ENCODE data around the gene FRMD1.

Gene FRMD1

DNA sequence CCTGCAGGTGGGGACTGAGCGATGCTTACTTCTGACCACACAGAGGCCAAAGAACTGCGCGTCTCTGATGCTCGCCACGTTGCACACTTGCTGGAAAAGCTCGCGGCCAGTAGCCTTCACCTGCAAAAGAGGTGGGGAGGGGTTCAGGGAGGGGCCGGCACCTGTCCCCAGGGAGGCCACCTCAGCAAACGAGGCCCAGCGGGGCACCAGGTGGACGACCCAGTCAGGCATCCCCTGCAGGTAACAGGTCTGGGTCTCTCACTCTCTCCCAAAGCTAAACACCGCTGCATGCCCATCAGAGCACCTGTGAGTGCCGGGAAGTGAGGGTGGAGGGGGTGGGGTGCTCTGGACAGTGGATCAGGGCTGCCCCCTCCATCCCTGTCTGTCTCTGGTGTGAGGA is 3.8 kb downstream of the FRMD1 start:
- no peak for DNase-seq

DNA sequence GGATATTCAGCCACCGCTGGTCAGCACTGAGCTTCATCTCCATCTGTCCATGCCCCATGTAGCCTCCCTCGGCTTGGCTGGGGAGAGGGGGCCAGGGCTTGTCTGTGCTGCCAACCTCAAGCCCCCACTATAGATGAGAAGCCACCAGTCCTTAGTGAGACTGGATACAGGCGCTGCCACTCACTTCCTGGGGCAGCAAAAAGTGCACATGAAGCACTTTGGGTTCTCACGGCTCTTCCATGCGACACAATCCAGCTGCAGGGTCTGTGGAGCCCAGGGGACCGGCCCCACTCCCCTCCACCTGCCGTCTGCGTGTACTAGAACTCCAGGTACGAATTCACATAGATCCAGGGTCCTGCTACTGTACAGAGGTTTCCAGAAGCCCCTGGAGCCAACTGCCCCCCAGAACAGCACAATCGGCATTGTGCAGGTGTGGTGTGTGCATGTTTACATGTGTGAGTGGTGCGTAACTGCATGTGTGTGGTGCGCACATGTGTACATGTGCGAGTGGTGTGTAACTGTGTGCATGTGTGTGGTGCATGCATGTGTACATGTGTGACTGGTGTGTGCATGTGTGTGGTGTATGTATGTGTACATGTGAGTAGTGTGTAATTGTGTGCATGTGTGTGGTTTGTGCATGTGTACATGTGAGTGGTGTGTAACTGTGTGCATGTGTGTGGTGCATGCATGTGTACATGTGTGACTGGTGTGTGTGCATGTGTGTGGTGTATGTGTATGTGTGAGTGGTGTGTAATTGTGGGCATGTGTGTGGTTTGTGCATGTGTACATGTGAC is 4.9 kb downstream of the FRMD1 start:
- no peak for DNase-seq

DNA sequence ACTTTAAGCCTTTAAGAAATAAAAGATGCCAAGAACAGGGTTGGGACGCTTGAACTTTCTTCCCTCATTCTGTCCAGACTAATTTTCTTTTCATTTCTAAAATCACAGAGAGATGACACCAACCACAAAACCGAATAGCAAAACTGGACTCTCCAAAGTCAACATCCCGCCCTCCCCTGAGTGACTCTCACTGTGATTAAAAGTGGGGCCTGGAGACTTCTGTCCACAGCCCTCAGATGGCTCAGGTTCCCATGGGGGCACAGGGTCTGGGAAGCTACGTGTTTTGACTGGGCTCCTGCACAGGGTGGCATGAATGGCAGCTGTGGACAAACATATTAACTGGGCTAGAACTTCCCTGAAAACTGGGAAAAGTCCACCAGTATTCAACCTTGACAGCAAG is 6.3 kb downstream of the FRMD1 start:
- no peak for DNase-seq

DNA sequence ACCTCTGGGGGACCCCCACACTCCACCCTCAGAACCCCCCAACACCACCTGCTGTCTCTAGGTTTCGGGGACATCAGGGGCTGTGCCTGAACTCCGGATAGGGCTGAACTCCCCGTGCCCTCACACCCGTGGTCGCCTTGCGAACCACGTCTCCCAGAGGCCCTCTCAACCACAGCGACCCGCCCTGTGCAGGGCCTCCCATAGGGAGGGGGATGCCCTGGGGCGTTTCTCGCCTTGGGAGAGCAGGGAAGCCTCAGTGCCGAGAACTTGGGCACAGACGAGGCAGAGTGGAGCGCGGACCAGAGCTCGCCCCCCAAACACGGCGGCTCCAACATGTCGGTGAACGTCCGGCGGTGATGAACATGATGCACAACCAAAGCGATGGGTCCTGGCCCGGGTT is 6.8 kb downstream of the FRMD1 start:
- no peak for DNase-seq

DNA sequence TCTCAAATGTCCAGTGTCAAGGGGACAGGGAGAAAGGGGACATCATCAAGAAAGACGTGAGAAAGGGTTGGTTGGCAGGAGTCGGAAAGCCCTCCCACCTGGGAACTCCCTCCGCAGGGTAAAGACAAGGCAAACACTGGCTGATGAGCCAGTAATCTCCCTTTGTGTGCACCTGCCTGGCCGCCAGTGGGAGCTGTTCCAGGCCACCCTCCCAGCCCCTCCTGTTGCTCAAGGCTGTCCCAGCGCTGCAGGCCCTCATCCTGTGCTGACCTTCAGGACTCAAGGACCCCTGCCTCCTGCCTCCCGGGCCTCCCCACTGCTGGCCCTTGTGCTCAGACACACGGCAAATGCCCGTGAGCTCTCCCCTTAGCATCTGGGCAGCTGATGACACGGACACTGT is 7.4 kb downstream of the FRMD1 start:
- DNase-seq: no peak

DNA sequence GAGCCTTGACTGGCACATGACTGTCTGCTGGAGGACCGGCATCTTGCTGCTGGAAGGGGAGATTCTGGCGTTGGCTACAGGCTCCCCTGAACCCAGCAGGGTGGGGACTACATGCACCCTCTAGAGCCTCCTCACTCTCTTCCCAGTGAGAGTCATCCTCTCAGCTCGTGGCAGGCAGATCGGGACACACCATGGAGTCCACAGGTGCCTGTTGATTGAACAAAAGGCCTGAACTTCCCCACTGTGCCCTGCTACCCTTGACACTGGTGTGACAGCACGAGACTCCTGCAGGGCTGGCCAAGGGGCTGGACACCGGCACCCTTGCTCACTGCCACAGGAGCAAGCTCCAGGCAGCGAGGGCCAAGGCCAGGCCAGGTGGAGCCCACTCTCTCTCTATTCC is 8.2 kb downstream of the FRMD1 start:
- DNase-seq: no peak

DNA sequence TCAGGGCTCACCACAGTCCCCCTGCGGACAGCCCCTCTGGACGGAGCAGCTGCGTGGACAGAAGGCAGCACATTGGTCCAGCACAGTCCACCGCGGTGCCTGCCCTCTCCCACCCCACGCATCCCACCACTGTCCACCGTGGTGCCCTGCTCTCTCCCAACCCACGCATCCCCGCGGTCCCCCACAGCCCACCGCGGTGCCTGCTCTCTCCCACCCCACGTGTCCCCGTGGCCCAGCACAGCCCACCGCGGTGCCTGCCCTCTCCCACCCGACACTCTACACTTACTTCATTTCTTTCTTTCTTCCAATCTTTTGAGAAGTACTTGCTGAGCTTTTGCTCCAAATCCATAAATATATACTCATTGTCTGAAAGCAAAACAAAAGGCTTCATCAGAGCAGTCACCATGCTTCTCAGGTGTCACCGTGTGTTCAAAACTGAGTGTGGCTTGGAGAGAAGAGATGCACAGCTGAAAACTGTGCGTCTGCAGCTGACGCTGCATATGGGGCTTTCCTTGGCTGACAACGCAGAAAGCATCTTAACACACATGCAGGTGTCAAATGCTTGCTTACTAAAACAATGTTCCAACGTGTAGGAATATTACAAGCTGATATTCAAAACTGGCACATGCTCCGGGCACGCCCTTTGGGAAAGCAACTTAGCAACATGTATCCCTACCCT is 11.8 kb downstream of the FRMD1 start:
- no peak for DNase-seq

DNA sequence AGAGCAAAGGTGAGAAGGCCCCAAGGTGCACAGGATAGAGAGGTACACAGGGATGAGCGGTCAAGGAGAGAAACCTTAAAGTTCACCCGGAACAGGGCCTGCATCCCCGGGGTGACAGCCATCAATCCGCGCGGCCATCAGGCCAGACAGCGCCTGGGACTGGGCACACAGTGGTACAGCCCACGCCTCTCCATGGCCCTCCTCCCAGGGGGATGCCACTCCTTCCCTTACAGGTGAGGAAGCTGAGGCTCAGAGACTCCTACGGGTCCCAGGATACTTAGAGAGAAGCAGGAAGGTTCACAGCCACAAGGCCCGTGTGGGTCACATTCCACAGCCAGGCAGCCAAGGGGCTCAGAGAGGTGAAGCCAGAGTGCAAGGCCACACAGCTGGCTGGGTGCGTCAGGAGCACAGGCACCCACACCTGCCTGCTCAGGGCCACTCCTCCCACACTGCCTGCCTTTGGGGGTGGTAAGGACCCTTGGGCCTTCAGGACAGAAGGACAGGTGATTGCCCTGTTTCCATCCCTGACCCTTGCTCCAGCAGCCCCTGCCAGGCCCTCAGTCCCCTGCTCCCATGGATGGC is 14.7 kb downstream of the FRMD1 start:
- no peak for DNase-seq

DNA sequence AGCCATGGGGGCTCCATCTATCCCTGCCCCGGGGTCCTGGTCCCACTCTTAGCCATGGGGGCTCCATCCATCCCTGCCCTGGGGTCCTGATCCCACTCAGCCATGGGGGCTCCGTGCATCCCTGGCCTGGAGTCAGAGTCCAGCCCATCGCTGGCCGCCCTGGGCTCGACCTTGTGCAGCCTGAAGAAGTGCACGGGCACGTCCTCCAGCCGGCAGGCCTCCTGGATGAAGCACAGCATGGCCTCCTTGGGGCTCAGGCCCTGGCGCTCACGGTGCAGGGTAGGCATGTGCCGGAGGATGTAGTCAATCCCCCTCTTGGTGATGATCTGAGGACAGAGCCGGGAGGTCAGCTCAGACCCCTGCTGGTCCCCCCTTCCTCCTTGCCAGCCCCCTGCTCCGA is 15.6 kb downstream of the FRMD1 start:
- no peak for DNase-seq

DNA sequence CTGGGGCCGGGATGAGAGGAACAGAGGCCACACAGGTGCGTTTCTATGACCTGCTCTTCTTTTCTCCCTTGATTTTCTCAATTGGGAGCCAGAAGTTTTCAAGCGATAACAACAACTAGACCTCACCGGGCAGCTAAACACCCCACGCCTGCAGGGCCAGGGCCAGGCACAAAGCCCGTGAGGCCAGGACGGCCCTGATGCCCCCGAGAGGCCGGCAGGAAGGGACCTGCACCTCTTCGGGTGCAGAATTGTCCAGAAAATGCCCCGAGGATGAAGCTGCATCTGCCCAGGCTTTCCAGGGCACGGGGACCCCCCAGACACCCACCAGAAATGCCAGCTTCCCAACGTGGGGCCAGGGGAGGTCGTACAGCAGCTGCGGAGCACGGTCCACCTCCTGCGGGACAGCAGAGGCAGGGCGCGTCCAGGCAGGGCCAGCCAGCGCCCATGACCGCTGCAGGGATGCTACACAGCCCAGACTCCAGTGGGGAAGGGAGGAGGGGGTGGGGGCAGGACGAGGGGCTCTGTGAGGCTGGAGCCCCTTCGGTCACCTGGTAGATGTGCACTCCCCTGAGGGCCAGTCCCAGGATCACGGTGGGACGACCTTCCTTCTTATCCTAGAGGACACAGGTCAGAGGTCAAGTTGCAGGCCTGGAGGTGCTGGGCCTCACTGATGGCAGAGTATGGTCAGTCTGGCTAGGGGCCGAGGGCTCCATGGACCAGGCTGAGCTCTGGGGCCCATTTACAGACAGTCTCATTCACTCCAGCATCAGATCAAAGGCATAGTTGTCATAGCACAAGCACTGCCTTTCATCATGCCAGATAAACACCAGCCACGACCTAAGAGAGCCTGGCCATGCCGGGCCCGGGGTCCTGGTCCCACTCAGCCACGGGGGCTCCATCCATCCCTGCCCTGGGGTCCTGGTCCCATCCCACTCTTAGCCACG is 16.4 kb downstream of the FRMD1 start:
- DNase-seq: no peak

DNA sequence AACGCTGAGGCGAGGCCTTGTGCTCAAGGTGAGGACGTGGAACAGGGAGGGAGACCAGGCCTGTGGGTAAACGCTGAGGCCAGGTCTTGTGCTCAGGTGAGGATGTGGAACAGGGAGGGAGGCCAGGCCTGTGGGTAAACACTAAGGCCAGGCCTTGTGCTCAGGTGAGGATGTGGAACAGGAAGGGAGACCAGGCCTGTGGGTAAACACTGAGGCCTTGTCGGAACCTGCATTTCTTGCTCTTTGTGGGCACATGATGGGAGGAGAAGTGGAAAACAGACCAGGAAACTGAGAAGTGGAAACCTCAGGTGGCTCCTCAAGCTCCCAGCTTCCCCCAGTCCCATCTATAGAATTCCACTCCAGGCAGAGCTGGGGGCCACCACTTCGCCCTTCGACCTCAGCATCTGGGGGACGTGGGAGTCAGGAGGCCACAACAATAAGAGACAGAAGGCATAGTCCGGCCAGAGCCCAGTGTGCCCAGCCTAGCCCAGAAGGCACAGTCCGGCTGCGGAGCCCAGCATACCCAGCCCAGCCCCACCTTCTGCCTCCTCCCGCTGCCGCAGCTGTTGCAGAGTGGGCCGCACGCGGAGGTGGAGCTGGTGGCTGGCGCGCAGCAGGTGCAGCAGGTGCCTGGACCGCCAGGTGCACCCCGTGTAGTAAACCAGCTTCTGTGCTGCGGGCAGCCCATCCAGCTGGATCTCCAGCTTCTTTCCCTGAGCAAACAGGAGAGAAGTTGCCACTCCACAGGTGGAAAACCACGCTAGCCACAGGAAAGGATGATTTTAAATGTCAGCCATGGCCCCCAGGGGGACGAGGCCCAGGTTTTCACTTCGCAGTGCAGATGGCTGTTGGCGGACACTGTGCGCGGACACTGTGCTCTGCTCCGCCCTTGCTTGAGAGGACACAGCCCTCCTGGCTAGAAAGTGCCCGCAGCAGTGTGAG is 17.5 kb downstream of the FRMD1 start:
- no peak for DNase-seq

DNA sequence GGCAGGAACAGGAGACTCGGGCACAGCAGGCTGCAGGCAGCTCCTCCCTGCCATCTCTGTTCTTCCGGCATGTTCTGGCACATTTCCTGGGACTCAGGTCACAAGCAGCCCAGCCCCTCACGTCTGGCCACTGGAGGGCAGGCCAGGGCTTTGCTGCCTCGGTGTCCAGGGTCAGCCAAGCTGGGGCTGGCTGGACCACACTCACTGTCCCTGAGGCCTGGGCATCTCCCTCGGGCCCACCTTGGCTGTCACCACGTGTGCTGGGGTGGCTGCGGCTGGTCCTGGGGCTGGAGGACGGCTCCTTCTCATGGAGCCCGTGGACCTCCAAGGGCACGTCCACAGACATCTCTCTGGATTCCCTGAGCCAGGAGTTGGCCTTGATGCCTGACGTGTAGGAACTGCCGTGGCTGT is 18.5 kb downstream of the FRMD1 start:
- no peak for DNase-seq

DNA sequence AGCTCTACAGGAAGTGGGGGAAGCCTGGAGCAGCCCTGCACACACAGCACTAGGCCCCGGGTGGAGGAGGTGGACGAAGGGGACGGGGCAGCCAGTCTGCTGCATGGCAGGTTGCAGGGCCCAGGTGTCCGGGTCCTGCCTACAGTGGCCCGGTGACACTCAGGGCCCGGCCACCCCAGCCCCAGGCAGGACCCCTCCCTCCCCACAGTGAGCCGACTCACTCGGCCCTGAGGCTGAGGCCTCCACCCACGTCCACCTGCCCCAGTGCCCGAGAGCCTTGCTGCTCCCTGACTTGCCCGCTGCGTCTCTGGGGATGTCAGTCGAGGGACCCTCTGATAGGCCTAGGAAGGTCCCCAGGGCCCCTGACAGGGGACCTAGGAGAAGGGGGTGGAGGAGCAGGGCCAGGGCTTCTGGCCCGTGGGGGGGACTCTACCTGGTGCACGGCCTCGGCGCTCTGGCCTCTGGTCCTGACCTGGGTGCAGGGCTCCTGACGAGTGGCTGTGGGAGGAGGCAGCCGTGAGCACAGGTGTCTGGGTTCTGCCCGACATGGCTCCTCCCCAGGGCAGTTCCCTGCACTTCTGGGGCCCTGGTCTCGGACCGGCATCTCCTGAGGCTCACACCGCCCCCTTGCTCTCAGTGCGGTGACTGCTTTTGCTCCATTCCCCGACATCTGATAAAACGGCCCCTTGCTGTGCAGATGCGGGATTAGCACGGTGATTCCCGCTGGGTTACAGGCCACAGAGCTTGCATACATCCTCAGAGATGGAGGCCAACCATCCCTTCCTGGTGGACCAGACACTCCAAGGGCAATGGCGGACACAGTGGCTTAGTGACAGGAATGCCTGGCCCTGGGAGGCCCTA is 20.1 kb downstream of the FRMD1 start:
- DNase-seq: no peak

DNA sequence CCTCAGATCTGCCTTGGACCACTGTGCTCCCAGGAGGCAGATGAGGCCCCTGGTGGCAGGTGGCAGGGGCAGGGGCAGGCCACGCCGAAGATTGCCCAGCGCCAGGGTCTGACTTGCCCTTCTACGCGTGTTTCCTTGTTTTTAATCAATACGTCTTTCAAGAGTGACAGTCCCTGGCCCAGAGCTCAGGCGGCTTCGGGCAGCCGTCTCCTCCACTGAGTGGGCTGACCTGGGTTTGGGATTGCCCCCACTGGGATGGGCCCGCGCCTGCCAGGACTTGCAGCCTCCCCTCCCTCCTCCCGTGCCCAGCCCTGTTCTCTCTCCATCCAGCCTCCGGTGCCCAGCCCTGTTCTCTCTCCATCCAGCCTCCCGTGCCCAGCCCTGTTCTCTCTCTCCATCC is 21.2 kb downstream of the FRMD1 start:
- DNase-seq: no peak

DNA sequence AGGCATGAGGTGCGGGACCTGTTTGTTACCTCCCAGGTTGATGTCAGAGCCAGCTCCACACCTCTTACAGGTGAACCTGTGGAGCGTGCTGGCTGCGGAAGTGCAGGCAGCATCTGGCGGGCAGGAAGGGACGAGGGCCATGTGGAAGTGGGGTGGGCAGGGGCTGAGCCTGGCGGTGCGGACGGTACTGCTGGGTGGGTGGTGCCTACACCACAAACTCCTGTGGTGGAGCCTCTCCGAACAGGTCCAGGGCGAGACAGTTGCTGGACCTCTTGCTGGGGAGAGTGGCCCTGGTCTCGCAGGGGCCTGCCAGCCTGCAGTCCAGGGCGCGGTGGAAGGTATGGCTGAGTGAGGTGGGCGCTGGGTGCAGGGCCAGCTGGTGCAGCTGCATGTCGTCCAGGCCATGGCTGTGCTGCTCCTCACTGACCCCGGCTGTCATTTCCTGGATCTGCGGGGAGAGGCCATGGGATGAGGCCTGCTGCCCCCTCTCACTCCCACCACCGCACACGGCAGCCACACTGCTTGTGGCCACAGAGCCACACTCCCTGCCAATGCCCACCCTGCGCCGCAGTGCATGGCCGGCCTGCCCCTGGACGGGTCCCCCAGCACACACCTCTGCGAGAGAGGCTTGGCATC is 22.0 kb downstream of the FRMD1 start:
- no peak for DNase-seq

DNA sequence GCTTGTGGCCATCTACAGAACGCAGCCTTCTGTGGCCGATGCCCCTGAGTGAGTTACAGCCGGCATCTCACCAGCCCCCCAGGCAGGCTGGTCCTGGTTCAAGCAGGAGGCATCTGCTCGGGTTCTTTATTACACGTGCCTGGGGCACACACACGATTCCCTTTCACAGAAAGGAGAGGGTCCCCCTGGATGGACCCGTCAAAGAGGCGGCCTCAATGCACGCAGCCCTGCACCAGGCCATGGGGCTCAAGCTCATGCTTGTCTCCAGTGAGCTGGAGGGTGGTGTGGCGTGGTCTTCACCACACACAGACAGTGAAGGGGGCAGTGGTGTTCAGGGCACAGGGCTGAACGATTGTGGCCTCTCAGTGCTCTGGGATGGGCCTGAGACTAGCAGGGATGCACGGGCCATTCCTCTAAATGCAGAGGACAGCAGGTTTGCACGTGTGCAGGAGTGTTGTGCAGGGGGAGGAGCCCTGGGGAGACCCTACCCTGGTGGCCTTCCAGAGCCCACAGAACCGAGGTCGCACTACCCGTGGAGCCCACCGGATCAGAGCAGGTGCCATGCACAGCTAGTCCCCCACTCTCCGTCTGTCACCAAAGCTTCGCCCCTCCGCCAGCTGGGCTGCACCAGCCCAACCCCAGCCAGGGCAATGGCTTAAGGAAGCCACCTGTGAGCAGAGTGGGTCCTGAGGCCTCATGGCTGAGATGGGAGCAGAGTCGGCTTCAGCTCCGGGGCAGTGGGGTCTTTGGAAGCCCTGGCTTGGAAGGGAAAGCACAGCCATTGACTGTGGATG is 23.1 kb downstream of the FRMD1 start:
- DNase-seq: no peak

DNA sequence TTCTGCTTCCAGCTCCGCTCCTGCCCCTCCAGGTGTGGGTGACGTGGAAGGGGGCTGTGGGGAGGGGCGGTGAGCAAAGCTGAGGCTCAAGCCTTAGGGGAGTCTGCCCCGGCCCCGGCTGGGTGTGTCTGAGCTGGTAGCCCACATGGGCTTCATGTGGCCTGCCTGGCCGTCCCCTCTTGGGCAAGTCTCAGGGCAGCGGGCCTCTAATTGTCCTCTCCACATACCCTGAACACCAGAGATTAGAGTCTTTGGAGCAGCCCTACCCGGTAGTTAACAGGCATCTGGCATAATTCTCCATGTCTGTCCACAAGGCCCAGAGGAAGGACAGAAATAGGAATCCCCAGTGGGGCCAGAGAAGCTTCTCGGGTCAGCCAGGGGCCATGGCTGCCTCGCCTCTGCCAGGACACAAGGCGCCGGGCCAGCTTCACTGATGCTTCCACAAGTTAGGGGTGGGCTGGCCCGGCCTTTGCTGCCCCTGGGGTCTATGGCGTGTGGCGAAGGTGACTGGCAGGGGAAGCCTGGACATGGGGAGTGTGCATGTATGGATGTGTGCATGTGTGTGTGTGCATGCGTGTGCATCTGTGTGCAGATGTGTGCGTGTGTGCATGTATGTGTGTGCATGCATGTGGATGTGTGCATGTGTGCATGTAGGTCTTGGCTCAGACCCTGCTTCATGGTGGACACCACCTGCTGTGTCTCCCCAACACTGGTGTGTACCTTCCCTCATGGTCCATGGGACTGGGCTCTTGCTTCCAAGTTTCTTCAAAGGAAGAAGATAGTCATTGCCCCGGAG is 24.0 kb downstream of the FRMD1 start:
- DNase-seq: no peak

DNA sequence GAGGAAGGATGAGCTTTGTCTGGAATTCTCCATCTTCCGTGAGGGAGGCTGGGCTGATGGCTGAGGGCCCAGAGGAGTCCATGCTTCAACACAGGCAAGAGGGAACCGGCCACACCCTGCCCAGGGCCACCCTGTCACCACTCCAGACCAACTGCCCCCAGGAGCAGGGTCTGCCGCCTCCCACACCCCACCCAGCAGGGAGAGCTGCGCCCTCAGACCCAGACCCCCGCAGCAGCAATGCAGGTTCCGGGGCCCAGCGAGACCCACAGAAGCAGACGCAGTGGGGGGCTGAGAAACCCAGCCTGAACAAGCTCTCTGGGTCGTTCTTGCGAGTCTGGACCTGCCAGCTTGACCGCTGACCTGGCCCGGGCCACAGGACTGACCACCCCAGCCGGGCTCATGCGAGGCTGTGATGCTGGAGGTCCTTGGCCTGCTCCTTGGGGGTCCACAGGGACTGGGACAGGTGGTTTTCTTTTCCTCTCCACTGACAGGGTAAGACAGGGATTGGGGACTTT is 25.0 kb downstream of the FRMD1 start:
- no peak for DNase-seq

Measured in stimulated activated CD4-positive, alpha-beta T cell treated with anti-CD3 and anti-CD28 coated beads, Interleukin-4, amount 100 ng/mL, for 24 hours (primary cell).